ENCODE data around the gene DAPK1.

DNA sequence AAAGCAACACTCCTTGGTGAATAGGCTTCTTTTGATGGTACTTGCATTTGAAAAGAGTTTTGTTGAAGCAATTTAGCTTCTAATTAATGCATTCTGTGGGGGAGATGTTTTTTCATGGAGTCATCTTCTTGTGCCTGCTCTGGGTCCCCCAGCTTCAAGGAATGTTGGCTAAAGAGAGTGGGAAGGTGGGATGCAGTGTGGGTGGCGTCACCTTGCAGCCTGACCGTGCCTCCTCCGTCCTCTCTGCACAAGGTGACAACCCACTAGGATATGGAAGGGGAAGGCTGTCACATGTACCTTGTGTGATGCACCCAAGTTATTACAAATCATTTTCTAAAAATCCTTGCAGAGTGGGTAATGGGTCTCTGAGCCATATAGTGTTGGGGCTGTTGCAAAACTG is 70.7 kb downstream of the DAPK1 start:
- TF ChIP-seq, protein P1, sequence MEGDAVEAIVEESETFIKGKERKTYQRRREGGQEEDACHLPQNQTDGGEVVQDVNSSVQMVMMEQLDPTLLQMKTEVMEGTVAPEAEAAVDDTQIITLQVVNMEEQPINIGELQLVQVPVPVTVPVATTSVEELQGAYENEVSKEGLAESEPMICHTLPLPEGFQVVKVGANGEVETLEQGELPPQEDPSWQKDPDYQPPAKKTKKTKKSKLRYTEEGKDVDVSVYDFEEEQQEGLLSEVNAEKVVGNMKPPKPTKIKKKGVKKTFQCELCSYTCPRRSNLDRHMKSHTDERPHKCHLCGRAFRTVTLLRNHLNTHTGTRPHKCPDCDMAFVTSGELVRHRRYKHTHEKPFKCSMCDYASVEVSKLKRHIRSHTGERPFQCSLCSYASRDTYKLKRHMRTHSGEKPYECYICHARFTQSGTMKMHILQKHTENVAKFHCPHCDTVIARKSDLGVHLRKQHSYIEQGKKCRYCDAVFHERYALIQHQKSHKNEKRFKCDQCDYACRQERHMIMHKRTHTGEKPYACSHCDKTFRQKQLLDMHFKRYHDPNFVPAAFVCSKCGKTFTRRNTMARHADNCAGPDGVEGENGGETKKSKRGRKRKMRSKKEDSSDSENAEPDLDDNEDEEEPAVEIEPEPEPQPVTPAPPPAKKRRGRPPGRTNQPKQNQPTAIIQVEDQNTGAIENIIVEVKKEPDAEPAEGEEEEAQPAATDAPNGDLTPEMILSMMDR (IDR thresholded peaks at IDR 0.05; ENCODE audit: low read length), result no peak
- TF ChIP-seq EZH2phosphoT487 (IDR thresholded peaks at IDR 0.05; ENCODE audit: low read length), result no peak
